ENCODE results near the gene RCOR1.

Gene RCOR1

DNA sequence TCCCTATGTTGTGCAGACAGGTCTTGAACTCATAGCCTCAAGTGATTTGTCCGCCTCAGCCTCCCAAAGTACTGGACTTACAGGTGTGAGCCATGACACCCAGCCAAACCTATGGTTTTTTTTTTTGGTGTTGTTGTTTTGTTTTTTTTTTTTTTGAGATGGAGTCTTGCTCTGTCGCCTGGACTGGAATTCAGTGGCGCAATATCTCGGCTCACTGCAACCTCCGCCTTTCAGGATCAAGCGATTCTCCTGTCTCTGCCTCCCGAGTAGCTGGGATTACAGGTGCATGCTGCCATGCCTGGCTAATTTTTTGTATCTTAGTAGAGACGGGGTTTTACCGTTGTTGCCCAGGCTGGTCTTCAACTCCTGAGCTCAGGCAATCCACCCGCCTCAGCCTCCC is 11.3 kb upstream of the RCOR1 start:
- H3K9me3 Mint-ChIP-seq: no peaks in the 10 kb centered on the region
- no peak overlapping the region for H3K27ac Mint-ChIP-seq
- H3K4me3 Mint-ChIP-seq: no peak overlapping the region
- no peaks in the 10 kb centered on the region for H3K36me3 Mint-ChIP-seq
- no peaks in the 10 kb centered on the region for H3K27me3 Mint-ChIP-seq
- no peaks in the 10 kb centered on the region for H3K4me1 Mint-ChIP-seq

DNA sequence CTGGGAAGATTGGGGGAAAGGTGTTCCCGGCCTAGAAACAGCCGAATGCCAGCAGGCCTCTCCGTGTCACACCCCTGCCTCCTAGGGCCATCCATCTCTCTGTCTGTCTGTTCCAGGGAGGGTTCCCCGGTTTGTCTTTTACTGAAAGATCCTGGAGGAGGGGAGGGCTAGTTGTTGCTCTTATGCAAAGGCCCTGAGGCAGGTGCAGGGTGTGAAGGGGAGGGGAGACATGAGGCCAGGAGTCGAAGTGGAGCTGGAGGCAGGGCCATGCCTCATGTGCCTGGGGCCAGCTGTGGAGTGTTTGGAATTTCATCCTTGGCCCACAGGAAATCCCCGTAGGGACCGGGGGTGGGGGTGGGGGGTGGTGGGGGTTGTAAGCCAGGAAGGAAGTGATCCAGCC is 8.7 kb upstream of the RCOR1 start:
- H3K27me3 Mint-ChIP-seq: no peaks in the 10 kb centered on the region
- no peaks in the 10 kb centered on the region for H3K36me3 Mint-ChIP-seq
- no peak overlapping the region for H3K27ac Mint-ChIP-seq
- no peaks in the 10 kb centered on the region for H3K9me3 Mint-ChIP-seq
- H3K4me1 Mint-ChIP-seq: no peaks in the 10 kb centered on the region
- no peak overlapping the region for H3K4me3 Mint-ChIP-seq

DNA sequence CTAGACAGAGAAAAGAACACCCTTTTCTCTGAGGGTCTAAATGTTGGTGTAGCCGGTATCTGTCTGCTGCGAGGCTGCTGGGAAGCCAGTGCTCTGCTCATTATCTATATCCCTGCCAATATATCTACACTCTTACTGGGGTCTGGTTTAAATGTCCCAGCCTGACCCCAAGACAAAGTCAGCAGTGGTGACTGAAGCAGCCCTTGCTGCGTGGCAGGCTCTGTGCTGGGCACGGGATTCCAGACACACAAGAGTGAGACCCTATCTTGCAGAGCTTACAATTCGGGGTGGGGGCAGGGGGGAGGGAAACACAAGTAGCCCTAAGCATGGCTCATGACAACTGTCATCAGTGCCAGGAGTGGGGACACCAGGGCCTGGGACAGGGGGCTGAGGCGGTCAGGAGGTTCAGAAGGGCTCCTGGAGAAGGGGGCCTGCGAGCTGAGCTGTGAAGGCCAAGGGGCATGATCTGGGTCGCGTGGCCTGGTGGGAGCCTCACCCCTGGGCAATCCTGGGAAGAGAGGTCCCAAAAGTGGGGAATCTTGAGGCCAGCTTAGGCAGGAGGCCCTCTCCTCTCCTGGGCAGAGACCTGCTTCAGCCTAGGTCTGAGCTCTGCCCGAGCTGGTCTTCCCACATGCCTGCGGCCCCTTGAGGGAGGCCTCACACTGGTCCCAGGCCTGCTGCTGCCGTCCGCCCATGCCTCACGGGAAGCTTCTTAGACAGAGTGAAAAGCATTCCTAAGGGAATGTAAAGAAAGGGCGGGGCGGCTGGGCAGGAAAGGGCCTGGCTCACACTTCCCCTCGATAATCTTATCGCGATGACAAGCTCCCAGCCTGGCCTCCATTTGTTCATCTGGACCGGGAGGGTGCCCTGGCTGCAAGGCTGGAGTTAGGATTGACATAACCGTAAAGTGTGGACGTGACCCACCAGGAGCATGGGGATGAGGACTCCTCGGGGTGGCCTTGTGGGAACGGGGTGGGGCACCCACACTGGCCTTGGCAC is 7.3 kb upstream of the RCOR1 start:
- H3K36me3 Mint-ChIP-seq: no peaks in the 10 kb centered on the region
- H3K27ac Mint-ChIP-seq: no peak overlapping the region

DNA sequence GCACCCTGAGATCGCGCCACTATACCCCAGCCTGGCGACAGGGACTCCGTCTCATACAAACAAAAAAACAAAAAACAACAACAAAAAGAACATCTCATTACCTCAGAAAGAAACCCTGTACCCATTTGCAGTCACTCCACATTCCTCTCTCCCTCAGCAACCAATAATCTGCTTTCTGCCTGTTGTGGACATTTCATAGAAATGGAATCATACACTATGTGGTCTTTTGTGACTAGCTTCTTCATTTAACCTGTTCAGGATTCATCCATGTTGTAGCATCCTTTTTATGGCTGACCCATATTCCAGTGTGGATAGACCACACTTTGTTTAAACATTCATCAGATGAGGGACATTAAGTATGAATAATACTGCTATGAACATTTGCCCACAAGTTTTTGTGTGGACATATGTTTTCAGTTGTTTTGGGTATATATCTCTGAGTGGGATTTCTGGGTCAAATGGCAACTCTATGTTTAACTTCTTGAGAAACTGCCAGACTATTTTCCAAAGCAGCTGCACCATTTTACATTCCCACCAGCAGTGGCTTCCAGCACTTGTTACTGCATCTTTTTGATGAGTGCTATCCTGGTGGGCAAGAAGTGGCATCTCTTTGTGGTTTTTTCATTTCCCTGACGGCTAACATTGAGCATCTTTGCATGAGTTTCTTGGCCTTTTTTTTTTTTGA is 5.9 kb upstream of the RCOR1 start:
- H3K36me3 Mint-ChIP-seq: no peaks in the 10 kb centered on the region
- H3K4me3 Mint-ChIP-seq: no peak overlapping the region
- no peaks in the 10 kb centered on the region for H3K4me1 Mint-ChIP-seq
- no peaks in the 10 kb centered on the region for H3K9me3 Mint-ChIP-seq
- no peaks in the 10 kb centered on the region for H3K27me3 Mint-ChIP-seq
- H3K27ac Mint-ChIP-seq: no peak overlapping the region

More for the DNA sequence above, 7.3 kb upstream of the RCOR1 start:
- Mint-ChIP-seq H3K4me1 (no peaks in the 10 kb centered on the region), H3K9me3 (no peaks in the 10 kb centered on the region), H3K27me3 (no peaks in the 10 kb centered on the region), H3K4me3 (no peak overlapping the region)

DNA sequence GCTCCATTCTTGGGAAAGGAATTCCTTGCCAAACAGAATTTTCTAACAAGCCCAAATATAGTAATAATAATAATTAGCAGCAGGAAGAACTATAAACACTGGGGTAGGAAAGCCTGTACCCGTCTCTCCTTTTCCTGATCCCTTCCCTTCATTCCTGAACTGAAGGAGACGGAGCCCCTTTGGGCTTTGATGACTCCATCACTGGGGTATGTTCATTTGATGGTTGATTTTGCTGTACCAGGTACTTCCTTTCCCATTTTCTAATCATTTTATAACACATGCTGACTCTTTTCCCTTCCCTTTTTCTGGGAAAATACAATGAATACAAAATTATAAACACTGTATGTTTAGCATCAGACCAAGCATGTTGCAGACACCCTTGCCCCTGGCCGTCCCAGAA is 3.6 kb upstream of the RCOR1 start:
- Mint-ChIP-seq H3K36me3 (no peaks in the 10 kb centered on the region), H3K4me3 (no peak overlapping the region), H3K27me3 (no peaks in the 10 kb centered on the region), H3K9me3 (no peaks in the 10 kb centered on the region), H3K4me1 (peaks cover 3% of the 10 kb centered on the region), H3K27ac (no peak overlapping the region)

DNA sequence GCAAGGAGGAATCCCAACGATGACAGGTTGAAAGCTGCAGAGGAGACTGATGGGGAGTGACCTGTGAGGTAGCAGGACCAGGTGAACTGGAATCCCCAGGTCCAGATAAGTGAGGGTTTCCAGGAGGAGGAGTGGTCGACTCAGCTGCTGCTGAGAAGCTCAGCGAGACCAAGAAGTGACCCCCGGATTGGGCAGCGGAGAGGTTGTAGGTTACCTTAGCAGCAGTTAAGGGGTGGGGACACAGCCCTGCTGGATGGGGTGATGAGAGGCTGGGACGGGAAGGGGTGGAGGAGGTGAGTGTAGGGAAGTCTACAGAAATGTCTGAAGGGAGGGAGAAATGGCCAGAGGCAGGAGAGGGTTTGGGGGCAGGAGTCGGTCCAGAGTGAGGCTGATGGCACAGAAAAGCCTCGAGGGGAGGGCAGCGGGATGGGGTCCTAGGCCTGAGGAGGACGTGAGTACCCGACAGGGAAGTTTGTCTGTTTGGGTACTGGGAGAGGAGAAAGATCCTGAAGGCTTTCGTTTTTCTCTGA is 2.6 kb upstream of the RCOR1 start:
- Mint-ChIP-seq H3K27me3 (no peaks in the 10 kb centered on the region), H3K9me3 (no peaks in the 10 kb centered on the region), H3K4me1 (peaks cover 13% of the 10 kb centered on the region), H3K4me3 (peak overlapping the region; percentile 37), H3K36me3 (peaks cover 2% of the 10 kb centered on the region), H3K27ac (peak overlapping the region; percentile 3)

DNA sequence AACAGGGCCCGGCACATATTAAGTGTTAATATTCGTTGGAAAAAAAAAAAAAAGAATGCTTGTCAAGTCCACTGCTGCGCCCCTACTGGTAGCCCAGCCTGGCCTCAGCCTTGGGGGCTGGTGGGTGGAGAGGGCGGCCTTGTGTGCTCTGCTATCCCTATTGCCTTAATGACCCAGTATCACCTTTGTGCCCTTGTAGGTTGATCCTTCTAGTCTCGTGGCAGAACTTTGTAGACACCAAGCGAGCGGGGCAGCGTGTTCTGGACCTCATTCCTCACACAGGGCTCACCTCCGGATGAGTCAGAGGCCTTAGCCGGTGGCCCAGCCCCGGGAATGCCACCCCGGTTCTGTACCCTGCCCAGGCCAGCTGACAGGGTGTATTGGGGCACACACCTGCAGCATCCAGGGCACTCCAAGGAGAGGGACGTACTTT is 1.8 kb upstream of the RCOR1 start:
- H3K36me3 Mint-ChIP-seq: peaks cover 2% of the 10 kb centered on the region
- no peaks in the 10 kb centered on the region for H3K27me3 Mint-ChIP-seq
- H3K27ac Mint-ChIP-seq: no peak overlapping the region
- peak overlapping the region; percentile 79 for H3K4me3 Mint-ChIP-seq
- no peaks in the 10 kb centered on the region for H3K9me3 Mint-ChIP-seq
- H3K4me1 Mint-ChIP-seq: peaks cover 19% of the 10 kb centered on the region

DNA sequence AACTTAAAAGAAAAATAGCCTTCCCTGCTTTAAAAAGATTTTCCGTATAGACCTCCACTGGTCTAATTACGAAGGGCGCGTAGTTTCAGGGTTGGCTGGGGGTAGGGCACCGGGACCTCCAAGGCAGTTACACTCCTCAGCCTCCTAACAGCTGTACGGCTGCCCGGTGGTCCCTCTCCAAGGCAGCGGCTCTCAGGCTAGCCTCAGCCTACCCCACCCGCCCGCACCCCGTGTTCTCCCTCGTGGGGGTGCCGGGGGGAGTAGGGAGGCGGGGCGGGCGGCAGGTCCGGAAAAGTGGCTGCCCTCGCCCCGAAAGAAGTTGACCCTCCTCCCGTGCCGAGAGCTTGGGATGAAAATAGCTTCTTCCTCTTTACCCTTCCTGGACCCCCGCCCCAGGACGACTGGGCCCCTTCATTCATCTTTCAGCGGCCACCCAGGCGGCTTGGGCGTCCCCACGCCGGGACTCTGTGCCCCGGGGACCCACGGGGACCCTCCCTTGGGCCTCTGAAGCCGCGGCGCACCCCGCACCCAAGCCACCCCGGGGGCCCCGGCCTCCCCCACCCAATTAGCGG is 991 bp upstream of the RCOR1 start:
- Mint-ChIP-seq H3K4me1 (peaks cover 25% of the 10 kb centered on the region), H3K36me3 (peaks cover 3% of the 10 kb centered on the region), H3K27ac (peak overlapping the region; percentile 30), H3K9me3 (no peaks in the 10 kb centered on the region), H3K27me3 (no peaks in the 10 kb centered on the region), H3K4me3 (peak overlapping the region; percentile 79)

DNA sequence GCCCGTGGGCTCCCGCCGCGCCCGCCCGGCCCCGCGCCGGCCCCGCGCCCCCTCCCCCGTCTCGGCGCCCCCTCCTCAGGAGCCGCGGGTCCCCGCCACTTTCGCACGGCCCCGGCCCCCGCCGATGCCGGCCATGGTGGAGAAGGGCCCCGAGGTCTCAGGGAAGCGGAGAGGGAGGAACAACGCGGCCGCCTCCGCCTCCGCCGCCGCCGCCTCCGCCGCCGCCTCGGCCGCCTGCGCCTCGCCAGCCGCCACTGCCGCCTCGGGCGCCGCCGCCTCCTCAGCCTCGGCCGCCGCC is 263 bp downstream of the RCOR1 start:
- Mint-ChIP-seq H3K9me3 (no peaks in the 10 kb centered on the region), H3K27ac (no peak overlapping the region), H3K4me1 (peaks cover 27% of the 10 kb centered on the region), H3K27me3 (no peaks in the 10 kb centered on the region), H3K4me3 (no peak overlapping the region), H3K36me3 (peaks cover 3% of the 10 kb centered on the region)

DNA sequence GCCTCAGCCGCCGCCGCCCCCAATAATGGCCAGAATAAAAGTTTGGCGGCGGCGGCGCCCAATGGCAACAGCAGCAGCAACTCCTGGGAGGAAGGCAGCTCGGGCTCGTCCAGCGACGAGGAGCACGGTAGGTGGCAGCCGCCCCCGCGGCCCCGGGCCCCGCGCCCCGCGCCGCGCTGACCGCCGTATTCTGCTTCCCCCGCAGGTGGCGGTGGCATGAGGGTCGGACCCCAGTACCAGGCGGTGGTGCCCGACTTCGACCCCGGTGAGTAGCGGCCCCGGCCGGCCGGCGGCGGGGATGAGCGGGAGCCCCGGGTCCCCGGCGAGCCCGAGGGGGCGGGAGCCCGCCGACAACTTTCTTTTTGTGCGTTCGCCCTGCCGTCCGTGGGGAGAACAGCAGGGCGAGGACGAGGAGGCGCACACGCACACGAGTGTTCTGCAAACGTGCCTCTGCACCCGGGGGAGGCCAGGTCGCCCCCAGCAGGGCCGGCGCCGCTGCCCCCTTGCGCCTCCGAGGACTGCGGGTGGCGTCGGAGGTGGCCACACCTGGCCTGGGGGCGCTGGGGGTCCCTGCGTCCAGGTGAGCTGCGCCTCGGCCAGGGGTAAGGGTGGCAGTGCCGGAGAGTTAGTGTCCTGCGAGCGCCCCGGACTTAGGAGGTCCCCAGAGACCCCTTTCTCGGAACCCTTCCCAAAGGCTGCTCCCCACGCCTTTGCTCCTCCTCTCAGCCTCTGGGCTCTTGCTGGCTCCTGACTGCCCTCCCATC is 794 bp downstream of the RCOR1 start:
- Mint-ChIP-seq H3K27me3 (no peaks in the 10 kb centered on the region), H3K9me3 (no peaks in the 10 kb centered on the region), H3K36me3 (peaks cover 3% of the 10 kb centered on the region), H3K27ac (peak overlapping the region; percentile 55), H3K4me1 (peaks cover 27% of the 10 kb centered on the region), H3K4me3 (peak overlapping the region; percentile 86)

DNA sequence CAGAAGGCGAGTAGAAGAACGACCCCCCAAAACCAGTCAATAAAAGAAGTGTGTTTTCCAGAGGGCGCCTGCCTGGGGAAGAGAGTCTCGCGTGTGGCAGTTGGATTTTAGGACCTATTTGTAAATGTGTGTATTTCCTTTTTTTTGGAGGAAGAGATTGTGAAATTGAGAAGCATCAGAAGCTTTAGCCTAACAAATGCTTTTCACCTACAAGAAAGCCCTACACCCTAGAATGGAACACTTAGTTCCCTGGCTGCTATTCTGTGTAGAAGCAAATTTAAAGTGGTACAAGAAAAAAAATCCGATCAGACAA is 1.3 kb downstream of the RCOR1 start:
- Mint-ChIP-seq H3K36me3 (peaks cover 3% of the 10 kb centered on the region), H3K9me3 (no peaks in the 10 kb centered on the region), H3K27me3 (no peaks in the 10 kb centered on the region), H3K27ac (peak overlapping the region; percentile 55), H3K4me1 (peaks cover 27% of the 10 kb centered on the region), H3K4me3 (peak overlapping the region; percentile 86)

DNA sequence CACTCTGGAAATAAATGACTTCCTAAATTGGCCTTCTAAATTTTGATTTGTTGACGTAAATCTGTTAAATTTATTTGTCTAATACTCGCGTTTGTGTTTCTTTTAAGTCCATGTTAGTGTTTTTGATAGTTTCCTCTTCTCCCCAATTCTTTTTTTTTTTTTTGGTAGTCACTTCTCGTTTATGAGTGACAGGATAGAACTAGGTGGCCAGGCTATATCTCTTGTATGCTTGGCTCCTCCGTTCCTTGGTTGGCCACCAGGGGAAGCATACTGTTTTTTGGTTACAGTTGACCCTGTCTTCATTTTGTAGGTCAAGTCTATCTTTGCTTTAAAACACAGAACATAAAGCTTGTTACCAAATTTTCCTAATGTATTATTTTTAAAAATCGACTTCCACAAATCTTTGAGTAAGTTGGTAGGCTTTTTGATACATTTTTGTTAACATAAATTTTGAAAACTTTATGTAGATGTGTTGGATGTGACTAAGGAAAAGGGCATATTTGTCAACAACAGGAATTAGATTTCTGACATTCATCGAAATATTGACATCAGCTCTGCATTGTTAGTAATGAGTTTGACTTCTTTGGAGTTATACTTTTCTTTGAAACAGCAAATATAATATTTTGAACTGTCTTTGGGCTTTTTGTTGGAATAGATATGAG is 2.2 kb downstream of the RCOR1 start:
- H3K9me3 Mint-ChIP-seq: no peaks in the 10 kb centered on the region
- peak overlapping the region; percentile 26 for H3K27ac Mint-ChIP-seq
- H3K27me3 Mint-ChIP-seq: no peaks in the 10 kb centered on the region
- peaks cover 3% of the 10 kb centered on the region for H3K36me3 Mint-ChIP-seq
- H3K4me3 Mint-ChIP-seq: peak overlapping the region; percentile 86
- peaks cover 33% of the 10 kb centered on the region for H3K4me1 Mint-ChIP-seq

DNA sequence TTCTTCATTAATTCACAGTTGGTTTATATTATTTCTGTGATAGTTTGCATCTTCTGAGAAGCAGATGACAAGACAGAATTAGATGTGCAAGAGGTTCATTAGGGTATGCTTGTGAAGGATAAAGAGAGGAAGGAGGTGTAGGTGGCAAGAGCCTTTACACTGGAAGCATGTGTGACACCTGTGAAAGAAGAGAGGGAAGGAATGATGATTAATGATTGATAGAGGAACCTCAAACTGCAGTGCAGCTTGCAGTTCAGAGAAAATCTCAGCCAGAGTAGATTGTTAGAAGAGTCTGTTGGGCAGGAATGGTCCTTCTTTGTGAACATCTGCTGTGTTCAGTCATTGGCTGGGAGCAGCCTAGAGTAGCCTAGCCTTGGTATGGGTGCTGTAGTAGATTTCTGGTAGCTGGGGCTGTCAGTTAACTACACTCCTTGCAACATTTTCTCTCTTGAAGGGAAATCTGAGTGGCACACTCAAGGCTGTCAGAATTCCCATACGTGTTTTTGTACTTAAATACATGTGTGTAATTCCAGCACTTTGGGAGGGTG is 9.0 kb downstream of the RCOR1 start:
- no peaks in the 10 kb centered on the region for H3K27me3 Mint-ChIP-seq
- peaks cover 3% of the 10 kb centered on the region for H3K36me3 Mint-ChIP-seq
- no peak overlapping the region for H3K4me3 Mint-ChIP-seq
- H3K4me1 Mint-ChIP-seq: peaks cover 51% of the 10 kb centered on the region
- no peak overlapping the region for H3K27ac Mint-ChIP-seq
- no peaks in the 10 kb centered on the region for H3K9me3 Mint-ChIP-seq

DNA sequence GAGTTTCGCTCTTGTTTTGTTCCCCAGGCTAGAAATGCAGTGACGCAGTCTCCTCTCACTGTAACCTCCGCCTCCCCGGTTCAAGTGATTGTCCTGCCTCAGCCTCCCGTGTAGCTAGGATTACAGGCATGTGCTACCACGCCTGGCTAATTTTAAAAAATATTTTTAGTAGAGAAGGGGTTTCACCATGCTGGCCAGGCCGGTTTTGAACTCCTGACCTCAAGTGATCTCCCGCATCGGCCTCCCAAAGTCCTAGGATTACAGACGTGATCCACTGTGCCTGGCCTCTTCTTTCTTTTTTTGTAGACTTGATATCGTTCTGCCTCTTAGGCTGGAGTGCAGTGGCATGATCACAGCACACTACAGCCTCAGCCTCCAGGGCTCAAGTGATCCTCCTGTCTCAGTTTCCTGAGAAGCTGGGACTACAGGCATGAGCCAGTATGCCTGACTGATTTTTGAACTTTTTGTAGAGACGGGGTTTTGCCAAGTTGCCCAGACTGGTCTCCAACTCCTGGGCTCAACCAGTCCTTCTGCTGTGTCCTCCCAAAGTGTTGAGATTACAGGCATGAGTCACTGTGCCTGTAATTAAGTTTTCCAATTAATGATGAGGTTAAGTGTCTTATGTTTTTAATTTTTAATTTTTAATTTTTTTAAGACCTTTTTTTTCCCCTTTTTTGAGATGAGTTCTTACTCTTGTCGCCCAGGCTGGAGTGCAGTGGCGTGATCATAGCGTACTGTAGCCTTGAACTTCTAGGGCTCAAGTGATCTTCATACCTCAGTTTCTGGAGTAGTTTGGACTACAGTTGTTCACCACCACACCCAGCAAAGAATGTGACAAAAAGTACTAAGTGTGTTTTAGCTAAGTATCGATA is 10.2 kb downstream of the RCOR1 start:
- H3K36me3 Mint-ChIP-seq: peaks cover 3% of the 10 kb centered on the region
- no peak overlapping the region for H3K27ac Mint-ChIP-seq
- H3K27me3 Mint-ChIP-seq: no peaks in the 10 kb centered on the region
- peaks cover 52% of the 10 kb centered on the region for H3K4me1 Mint-ChIP-seq
- H3K4me3 Mint-ChIP-seq: no peak overlapping the region
- H3K9me3 Mint-ChIP-seq: no peaks in the 10 kb centered on the region
